Activated T-cell treated with anti-CD3 and anti-CD28 coated beads for 24 hours (primary cell): ENCODE results near the gene KIAA1328.
"Not testable (repeated sequence)": the region's sequence is repeated elsewhere in the genome, so short reads cannot be mapped to it uniquely, and the experiment has no call there.

Experiments used
- DNase-seq: peaks from one replicate; pipeline ENCODE4 v3.0.0-alpha.2; 2020; ENCODE audit warnings: low read depth

The KIAA1328 gene

GRCh38 chr18:36828630-36829361, at the start of gene KIAA1328, which contains the start of gene TPGS2:
Gene KIAA1328, plus strand, starts transcription at chr18:36829127. Its CDS starts 12 bp downstream, at chr18:36829139.
Gene TPGS2, minus strand, starts transcription at chr18:36829002. Its CDS starts 235 bp downstream, at chr18:36828767.
- peak; percentile 87 for DNase-seq

- no peak for DNase-seq
These were observed 48.2 kb upstream of the KIAA1328 start for GRCh38 chr18:36780748-36781147.

- no peak for DNase-seq
These were observed 46.2 kb upstream of the KIAA1328 start for GRCh38 chr18:36782710-36783109.

GRCh38 chr18:36783792-36784191, 45.1 kb upstream of the KIAA1328 start:
- DNase-seq, result no peak

GRCh38 chr18:36786686-36787085, 42.2 kb upstream of the KIAA1328 start:
- DNase-seq, result no peak

GRCh38 chr18:36792634-36793283, 36.2 kb upstream of the KIAA1328 start:
- no peak for DNase-seq

- DNase-seq, result no peak
These were observed 30.0 kb upstream of the KIAA1328 start for GRCh38 chr18:36798738-36799473.

GRCh38 chr18:36805105-36805504, 23.8 kb upstream of the KIAA1328 start:
- no peak for DNase-seq

GRCh38 chr18:36808681-36809080, 20.2 kb upstream of the KIAA1328 start:
- no peak for DNase-seq

GRCh38 chr18:36809590-36810381, 19.1 kb upstream of the KIAA1328 start:
- peak; percentile 21 for DNase-seq

- DNase-seq, result no peak
These were observed 17.5 kb upstream of the KIAA1328 start for GRCh38 chr18:36811430-36811829.

- no peak for DNase-seq
These were observed 17.0 kb upstream of the KIAA1328 start for GRCh38 chr18:36811955-36812354.

GRCh38 chr18:36812678-36813077, 16.2 kb upstream of the KIAA1328 start:
- DNase-seq, result no peak

GRCh38 chr18:36813101-36813775, 15.7 kb upstream of the KIAA1328 start:
- no peak for DNase-seq

- DNase-seq, result no peak
These were observed 15.1 kb upstream of the KIAA1328 start for GRCh38 chr18:36813824-36814223.

- no peak for DNase-seq
These were observed 13.9 kb upstream of the KIAA1328 start for GRCh38 chr18:36814994-36815393.

GRCh38 chr18:36816096-36816495, 12.8 kb upstream of the KIAA1328 start:
- DNase-seq, result not testable (repeated sequence)

- DNase-seq, result no peak
These were observed 11.9 kb upstream of the KIAA1328 start for GRCh38 chr18:36817039-36817438.

GRCh38 chr18:36818652-36819051, 10.3 kb upstream of the KIAA1328 start:
- DNase-seq, result no peak

GRCh38 chr18:36819621-36820020, 9.3 kb upstream of the KIAA1328 start:
- DNase-seq, result no peak

- DNase-seq, result no peak
These were observed 7.2 kb upstream of the KIAA1328 start for GRCh38 chr18:36821681-36822080.
